GM10248 (cell line): ENCODE results near the gene PNN.

Experiments
- CTCF ChIA-PET: fragments of 300-600 bp; sonication (Branson Sonifier 250); formaldehyde crosslinking; extraction: SDS; loops from one replicate; lab custom pipeline; 2021; ENCODE audit warnings: antibody characterized with exemption; lab: Yijun Ruan, JAX
- POLR2A ChIA-PET: fragments of 350-650 bp; sonication (Branson Sonifier 250); formaldehyde crosslinking; extraction: SDS; loops from one replicate; lab custom pipeline; 2020; ENCODE audit warnings: antibody characterized with exemption; lab: Yijun Ruan, JAX
- DNase-seq: peaks from one replicate; pipeline ENCODE4 v3.0.0; 2012; ENCODE audit errors: extremely low spot score
- TF ChIP-seq, protein P1 (sequence below): IDR thresholded peaks from 2 replicates; pipeline ENCODE4 v1.5.1; 2012; ENCODE audit warnings: mild to moderate bottlenecking, low read depth; ENCODE audit errors: extremely low read depth, missing control alignments, control extremely low read depth

The PNN gene

DNA sequence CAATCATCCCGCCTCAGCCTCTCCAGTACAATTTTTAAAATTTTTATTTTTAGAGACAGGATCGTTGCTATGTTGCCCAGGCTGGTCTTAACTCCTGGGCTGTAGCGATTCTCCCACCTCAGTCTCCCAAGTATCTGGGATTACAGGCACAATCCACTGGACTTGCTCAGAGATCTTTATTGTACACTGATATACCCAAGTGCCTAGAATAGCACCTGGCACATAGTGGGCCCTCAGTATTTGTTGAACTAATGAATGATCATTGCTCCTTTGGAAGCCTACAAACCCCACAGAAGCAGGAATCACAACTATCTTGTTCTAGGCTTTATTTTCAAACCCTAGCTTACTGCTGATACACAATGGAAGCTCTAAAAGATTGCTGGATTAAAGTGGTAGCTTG is 1.9 kb upstream of the PNN start:
- no peak for DNase-seq
- ChIA-PET POLR2A (no interaction called here), CTCF (interaction anchor here (1.3 kb wide), 1 partner anchor 70 kb away, joined by 4 read pairs; the partner anchor contains the start of gene SEC23A)
- TF ChIP-seq, protein P1, sequence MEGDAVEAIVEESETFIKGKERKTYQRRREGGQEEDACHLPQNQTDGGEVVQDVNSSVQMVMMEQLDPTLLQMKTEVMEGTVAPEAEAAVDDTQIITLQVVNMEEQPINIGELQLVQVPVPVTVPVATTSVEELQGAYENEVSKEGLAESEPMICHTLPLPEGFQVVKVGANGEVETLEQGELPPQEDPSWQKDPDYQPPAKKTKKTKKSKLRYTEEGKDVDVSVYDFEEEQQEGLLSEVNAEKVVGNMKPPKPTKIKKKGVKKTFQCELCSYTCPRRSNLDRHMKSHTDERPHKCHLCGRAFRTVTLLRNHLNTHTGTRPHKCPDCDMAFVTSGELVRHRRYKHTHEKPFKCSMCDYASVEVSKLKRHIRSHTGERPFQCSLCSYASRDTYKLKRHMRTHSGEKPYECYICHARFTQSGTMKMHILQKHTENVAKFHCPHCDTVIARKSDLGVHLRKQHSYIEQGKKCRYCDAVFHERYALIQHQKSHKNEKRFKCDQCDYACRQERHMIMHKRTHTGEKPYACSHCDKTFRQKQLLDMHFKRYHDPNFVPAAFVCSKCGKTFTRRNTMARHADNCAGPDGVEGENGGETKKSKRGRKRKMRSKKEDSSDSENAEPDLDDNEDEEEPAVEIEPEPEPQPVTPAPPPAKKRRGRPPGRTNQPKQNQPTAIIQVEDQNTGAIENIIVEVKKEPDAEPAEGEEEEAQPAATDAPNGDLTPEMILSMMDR = no peak

GRCh38 chr14:39175445-39176262 is 600 bp downstream of the PNN start:
- ChIA-PET POLR2A (interaction anchor here (1.3 to 1.4 kb wide), 2 partner anchors 9 to 15 kb away, joined by 4 to 10 read pairs; no protein-coding TSS in a partner anchor), CTCF (interaction anchor here (1.0 kb wide), 1 partner anchor 14 kb away, joined by 3 read pairs; no protein-coding TSS in a partner anchor)
- TF ChIP-seq, protein P1 = no peak
- DNase-seq = peak; percentile 38

GRCh38 chr14:39176263-39177167 is 1.5 kb downstream of the PNN start:
- TF ChIP-seq, protein P1 = no peak
- DNase-seq = no peak
- ChIA-PET CTCF (no interaction called here), POLR2A (interaction anchor here (0.6 kb wide), 1 partner anchor 13 kb away, joined by 4 read pairs; no protein-coding TSS in a partner anchor)

DNA sequence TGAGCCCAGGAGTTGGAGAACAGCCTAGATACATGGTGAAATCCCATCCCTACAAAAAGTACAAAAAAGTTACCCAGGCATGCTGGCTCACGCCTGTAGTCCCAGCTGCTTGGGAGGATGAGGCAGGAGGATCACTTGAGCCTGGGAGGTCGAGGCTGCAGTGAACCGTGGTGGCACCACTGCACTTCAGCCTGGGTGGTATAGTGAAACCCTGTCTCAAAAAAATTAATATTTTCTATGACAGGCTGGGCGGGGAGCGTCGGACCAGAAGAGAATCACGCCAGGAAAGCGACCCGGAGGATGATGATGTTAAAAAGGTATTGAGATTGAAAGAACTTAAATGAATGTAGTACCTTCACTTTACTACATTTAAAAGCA is 2.1 kb downstream of the PNN start:
- ChIA-PET POLR2A (interaction anchor here (0.6 kb wide), 1 partner anchor 12 kb away, joined by 4 read pairs; no protein-coding TSS in a partner anchor), CTCF (interaction anchor here (1.2 kb wide), 1 partner anchor 25 kb away, joined by 3 read pairs; no protein-coding TSS in a partner anchor)
- TF ChIP-seq, protein P1 = no peak
- no peak for DNase-seq

GRCh38 chr14:39179042-39179441 is 4.0 kb downstream of the PNN start:
- no peak for DNase-seq
- ChIA-PET POLR2A (interaction anchor here (0.6 to 1.8 kb wide), 2 partner anchors 9 to 1020 kb away, joined by 3 to 5 read pairs; partner anchors contain the start of gene TRAPPC6B), CTCF (interaction anchor here (0.6 to 2.4 kb wide), 2 partner anchors 10 to 72 kb away, joined by 3 to 7 read pairs; no protein-coding TSS in a partner anchor)
- TF ChIP-seq, protein P1 = no peak
